Body of pancreas (tissue), 4 donors: ENCODE measurements around the gene DAB1.

ENCODE experiments used
- CTCF ChIP-seq, 7 experiments: fragments of 450-650 bp in 4 of 7; fragments of 200-600 bp in 3 of 7; sonication (generic) in 3 of 7; IDR thresholded peaks; one replicate each; pipeline ENCODE4 v1.5.1; 2016 to 2019; ENCODE audit warnings: antibody characterized with exemption in 7 of 7
- POLR2A ChIP-seq, 3 donors: fragments of 450-650 bp; IDR thresholded peaks; one replicate each; pipeline ENCODE4 v1.6.1; 2016; ENCODE audit warnings: antibody characterized with exemption in 3 of 3, mild to moderate bottlenecking in 2 of 3

GRCh38 chr1:57134803-57135202, 289.1 kb downstream of the DAB1 start:
- TF ChIP-seq CTCF (IDR thresholded peaks at IDR 0.05) = no peak
- no peak for TF ChIP-seq POLR2A (IDR thresholded peaks at IDR 0.05)
